CD4-positive, alpha-beta T cell treated with Interferon gamma for 1 hour (primary cell): ENCODE data around the gene GUCA1A.
"Not testable (repeated sequence)": the region's sequence is repeated elsewhere in the genome, so short reads cannot be mapped to it uniquely, and the experiment has no call there.

Source experiments
- DNase-seq: peaks from one replicate; pipeline ENCODE4 v3.0.0-alpha.2; 2020

The GUCA1A gene

GRCh38 chr6:42177514-42178364 lies 4.6 kb downstream of the GUCA1A start:
- no peak for DNase-seq

- DNase-seq = no peak
These were observed 6.2 kb downstream of the GUCA1A start for GRCh38 chr6:42179261-42179944.

GRCh38 chr6:42179945-42180313 lies 6.8 kb downstream of the GUCA1A start:
- DNase-seq = no peak

- DNase-seq = no peak
These were observed 8.9 kb downstream of the GUCA1A start for GRCh38 chr6:42182101-42182500.

GRCh38 chr6:42184475-42184874 lies 11.3 kb downstream of the GUCA1A start:
- no peak for DNase-seq

GRCh38 chr6:42185597-42185996 lies 12.4 kb downstream of the GUCA1A start:
- DNase-seq = no peak

- DNase-seq = no peak
These were observed 15.2 kb downstream of the GUCA1A start for GRCh38 chr6:42188406-42188805.

GRCh38 chr6:42190554-42191183 lies 17.5 kb downstream of the GUCA1A start:
- DNase-seq = no peak

- DNase-seq = not testable (repeated sequence)
These were observed 19.2 kb downstream of the GUCA1A start for GRCh38 chr6:42192385-42192784.

- DNase-seq = no peak
These were observed 20.3 kb downstream of the GUCA1A start for GRCh38 chr6:42193491-42193894.

- no peak for DNase-seq
These were observed 20.9 kb downstream of the GUCA1A start for GRCh38 chr6:42194056-42194455.

- no peak for DNase-seq
These were observed 22.3 kb downstream of the GUCA1A start for GRCh38 chr6:42195415-42195814.

GRCh38 chr6:42197555-42198362 lies 24.6 kb downstream of the GUCA1A start:
- no peak for DNase-seq

GRCh38 chr6:42199106-42199981 lies 26.2 kb downstream of the GUCA1A start:
- no peak for DNase-seq

GRCh38 chr6:42200035-42200434 lies 26.9 kb downstream of the GUCA1A start:
- DNase-seq = no peak

- DNase-seq = no peak
These were observed 28.2 kb downstream of the GUCA1A start for GRCh38 chr6:42201382-42201781.

- not testable (repeated sequence) for DNase-seq
These were observed 29.2 kb downstream of the GUCA1A start for GRCh38 chr6:42202131-42202915.

- DNase-seq = no peak
These were observed 30.0 kb downstream of the GUCA1A start for GRCh38 chr6:42203183-42203582.

- DNase-seq = no peak
These were observed 31.7 kb downstream of the GUCA1A start for GRCh38 chr6:42204768-42205282.

- not testable (repeated sequence) for DNase-seq
These were observed 34.4 kb downstream of the GUCA1A start for GRCh38 chr6:42207559-42207958.

- no peak for DNase-seq
These were observed 37.4 kb downstream of the GUCA1A start for GRCh38 chr6:42210551-42210950.
